ENCODE results near the gene ISLR. TPM values are rescaled to one million over a fixed set of nuclear protein-coding genes. Genes with fewer than 3 reads are reported as not detected.

The ISLR gene
- total RNA-seq: 37.4 TPM

- DNase-seq (ENCODE audit: low spot score): peak; percentile 55
Observed at GRCh38 chr15:74173380-74174218, at the start of gene ISLR. ISLR (plus strand) TSS chr15:74173710; CDS start chr15:74174859, 1,149 bp downstream.

- DNase-seq (ENCODE audit: low spot score): no peak
Observed at GRCh38 chr15:74124196-74124595, 49.3 kb upstream of the ISLR start.

- no peak for DNase-seq (ENCODE audit: low spot score)
Observed at GRCh38 chr15:74124759-74125158, 48.8 kb upstream of the ISLR start.

GRCh38 chr15:74127255-74127953 lies 46.1 kb upstream of the ISLR start:
- peak; percentile 89 for DNase-seq (ENCODE audit: low spot score)

GRCh38 chr15:74127954-74128784 lies 45.3 kb upstream of the ISLR start:
- DNase-seq (ENCODE audit: low spot score): no peak

- no peak for DNase-seq (ENCODE audit: low spot score)
Observed at GRCh38 chr15:74128785-74129585, 44.5 kb upstream of the ISLR start.

GRCh38 chr15:74129586-74130154 lies 43.8 kb upstream of the ISLR start:
- DNase-seq (ENCODE audit: low spot score): no peak

- no peak for DNase-seq (ENCODE audit: low spot score)
Observed at GRCh38 chr15:74130155-74130848, 43.2 kb upstream of the ISLR start, which contains the start of gene ISLR2. ISLR2 (plus strand) TSS chr15:74130586; CDS start chr15:74132755, 2,169 bp downstream.

GRCh38 chr15:74130849-74131627 lies 42.5 kb upstream of the ISLR start:
- DNase-seq (ENCODE audit: low spot score): no peak

GRCh38 chr15:74131628-74132413 lies 41.7 kb upstream of the ISLR start:
- no peak for DNase-seq (ENCODE audit: low spot score)

GRCh38 chr15:74132681-74133651 lies 40.5 kb upstream of the ISLR start:
- no peak for DNase-seq (ENCODE audit: low spot score)

- no peak for DNase-seq (ENCODE audit: low spot score)
Observed at GRCh38 chr15:74133694-74134386, 39.7 kb upstream of the ISLR start.

- DNase-seq (ENCODE audit: low spot score): no peak
Observed at GRCh38 chr15:74134387-74135027, 39.0 kb upstream of the ISLR start.

- DNase-seq (ENCODE audit: low spot score): no peak
Observed at GRCh38 chr15:74135041-74135565, 38.4 kb upstream of the ISLR start.

- DNase-seq (ENCODE audit: low spot score): no peak
Observed at GRCh38 chr15:74136540-74136813, 37.0 kb upstream of the ISLR start.

- DNase-seq (ENCODE audit: low spot score): no peak
Observed at GRCh38 chr15:74136814-74137536, 36.5 kb upstream of the ISLR start.
